HL-60/S4 treated with phorbol 12-myristate 13-acetate at 8.2 ng/mL for 4 days and 3 days (cell line): Measurements from ENCODE around the gene GPR75.

ENCODE experiments used
- in situ Hi-C: fragments of 300-500 bp; cut with MboI; formaldehyde crosslinking; loops from 2 replicates; pipeline ENCODE4 v1.15.0; 2022; ENCODE audit warnings: low sequenced_read_pairs

Gene GPR75

GRCh38 chr2:53859206-53860181 lies at the start of gene GPR75:
TSS of gene GPR75 (minus strand) at chr2:53859967. CDS start at chr2:53854756, 5,211 bp downstream.
- in situ Hi-C loops: no loop called here

GRCh38 chr2:53907582-53907981 lies 47.8 kb upstream of the GPR75 start:
- in situ Hi-C loops: no loop called here

- in situ Hi-C loops: no loop called here
These were observed 45.6 kb upstream of the GPR75 start for GRCh38 chr2:53905396-53905795.

GRCh38 chr2:53903011-53903410 lies 43.2 kb upstream of the GPR75 start:
- in situ Hi-C loops: no loop called here

GRCh38 chr2:53901192-53901591 lies 41.4 kb upstream of the GPR75 start:
- in situ Hi-C loops: no loop called here

- in situ Hi-C loops: no loop called here
These were observed 37.1 kb upstream of the GPR75 start for GRCh38 chr2:53896864-53897263.

- in situ Hi-C loops: no loop called here
These were observed 26.9 kb upstream of the GPR75 start for GRCh38 chr2:53886406-53887280.

- in situ Hi-C loops: no loop called here
These were observed 25.1 kb upstream of the GPR75 start for GRCh38 chr2:53884883-53885282.

GRCh38 chr2:53881986-53882385 lies 22.2 kb upstream of the GPR75 start:
- in situ Hi-C loops: no loop called here

- in situ Hi-C loops: no loop called here
These were observed 21.6 kb upstream of the GPR75 start for GRCh38 chr2:53881360-53881759.

GRCh38 chr2:53880756-53881155 lies 21.0 kb upstream of the GPR75 start:
- in situ Hi-C loops: no loop called here

GRCh38 chr2:53877556-53877955 lies 17.8 kb upstream of the GPR75 start:
- in situ Hi-C loops: no loop called here

GRCh38 chr2:53877112-53877511 lies 17.3 kb upstream of the GPR75 start:
- in situ Hi-C loops: no loop called here

GRCh38 chr2:53874401-53874950 lies 14.7 kb upstream of the GPR75 start:
- in situ Hi-C loops: no loop called here

GRCh38 chr2:53867773-53868172 lies 8.0 kb upstream of the GPR75 start:
- in situ Hi-C loops: no loop called here

GRCh38 chr2:53867169-53867568 lies 7.4 kb upstream of the GPR75 start:
- in situ Hi-C loops: no loop called here

GRCh38 chr2:53865962-53866361 lies 6.2 kb upstream of the GPR75 start:
- in situ Hi-C loops: no loop called here

GRCh38 chr2:53865264-53865663 lies 5.5 kb upstream of the GPR75 start:
- in situ Hi-C loops: no loop called here

GRCh38 chr2:53863538-53864227 lies 3.9 kb upstream of the GPR75 start:
- in situ Hi-C loops: no loop called here

- in situ Hi-C loops: no loop called here
These were observed 2.1 kb upstream of the GPR75 start for GRCh38 chr2:53861824-53862223.

GRCh38 chr2:53856272-53856671 lies 3.5 kb downstream of the GPR75 start:
- in situ Hi-C loops: no loop called here
